ENCODE data around the gene HSD17B4. TPM values are rescaled to one million over a fixed set of nuclear protein-coding genes. Genes with fewer than 3 reads are reported as not detected.
A peak's percentile ranks its signal among the peaks of the same experiment; 100 is the strongest.

HSD17B4 gene
- total and polyA plus RNA-seq, 2 of the 13 experiments (the other 11 are each of a cell fraction or from before 2014, with no cell fraction given), result 178 to 399 TPM

DNA sequence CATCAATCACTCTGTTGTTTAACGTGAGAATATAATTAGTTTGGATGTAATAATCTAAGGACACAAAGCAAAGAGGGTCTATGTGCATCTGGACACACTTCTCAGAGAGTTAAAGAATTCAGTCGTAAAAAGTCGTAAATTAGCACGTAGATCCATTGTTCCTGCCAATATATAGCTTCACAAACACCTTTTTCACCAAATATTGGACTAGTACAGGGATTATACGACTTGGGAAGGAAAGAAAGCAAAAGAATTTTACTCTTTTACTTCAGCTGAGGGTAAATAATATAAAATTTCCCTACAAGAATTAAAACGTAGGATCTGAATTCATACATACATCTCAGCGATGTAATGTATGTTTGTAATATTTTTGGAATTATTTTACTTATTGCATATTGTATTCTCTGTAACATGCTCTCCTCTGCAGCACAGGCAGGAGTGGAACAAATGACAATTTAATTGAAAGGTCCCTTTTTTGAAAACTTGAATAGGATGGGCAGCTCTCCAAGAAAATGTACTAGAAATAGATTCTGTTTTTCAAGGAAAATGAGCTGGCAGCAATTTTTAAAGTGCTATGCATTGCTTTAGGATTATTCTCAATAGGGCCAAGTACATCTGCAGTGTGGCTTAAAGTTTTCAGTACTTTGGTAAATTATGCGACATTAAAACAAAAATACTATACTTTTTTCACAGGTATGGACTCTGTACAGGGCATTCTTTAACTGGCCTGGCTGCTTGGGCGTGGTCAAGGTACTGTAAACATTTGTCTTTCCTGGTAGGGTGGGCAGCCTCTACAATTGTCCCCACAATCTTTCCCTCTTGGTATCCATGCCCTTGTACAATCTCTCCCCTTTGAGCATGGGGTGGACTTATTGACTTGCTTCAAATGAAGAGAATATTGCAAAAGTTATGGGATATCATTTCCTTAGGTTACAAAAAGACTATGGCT, 39.7 kb upstream of the HSD17B4 start:
- FAIRE-seq, result no peak
- no peak for DNase-seq (ENCODE audit: low spot score)
- intact Hi-C loops (cut with micrococcal nuclease; ENCODE audit: unreplicated experiment) (loop anchor here (1.0 to 5.0 kb wide), 6 partner anchors 95 to 424 kb away; partner anchors contain the start of genes DMXL1 and DTWD2), in situ Hi-C loops (cut with HindIII; ENCODE audit: extremely low pct_ligation_motif_present, low pct_unique_long_range_greater_than_20kb) (loop anchor here (10.0 kb wide), 2 partner anchors 388 to 428 kb away; partner anchors contain the start of gene DTWD2)
- BruUV-seq (replicated peaks), result no TSS peak
- Histone ChIP-seq H3K4me2 (ENCODE audit: low read depth, low read length) (peak overlapping the region; percentile 91), H4K20me1 (ENCODE audit: insufficient read depth, low read length) (no peaks in the 10 kb centered on the region), H3K27me3 (ENCODE audit: control insufficient read depth in 1 of 2, insufficient read depth in 2 of 2, low read length in 2 of 2) (0 out of 5 replicates have a peak, but pooled peaks cover 0 to 1% of the 10 kb centered on the region in 2 experiments), H3K4me1 (ENCODE audit: insufficient read depth, low read length) (peaks cover 15% of the 10 kb centered on the region), H2AFZ (ENCODE audit: low read length) (peak overlapping the region; percentile 85), H3K27ac (ENCODE audit: extremely low read length, insufficient read depth, low read length) (no peak overlapping the region), H3K79me2 (ENCODE audit: insufficient read depth, low read length) (no peaks in the 10 kb centered on the region), H3K9ac (ENCODE audit: insufficient read depth, low read depth, low read length) (no peak overlapping the region), H3K4me3 (replicated peaks in 1 of 3; ENCODE audit: insufficient read depth in 1 of 3, low read depth in 2 of 3, low read length in 3 of 3) (peak overlapping the region in 2 of 3 experiments; percentile 53 to 61; a peak in 2 of 6 replicates), H3K36me3 (replicated peaks in 1 of 2; ENCODE audit: control insufficient read depth in 1 of 2, insufficient read depth in 2 of 2, low read length in 2 of 2) (no peaks in the 10 kb centered on the region), H3K9me3 (ENCODE audit: low read length) (no peaks in the 10 kb centered on the region)
- TF ChIP-seq ZNF605 (CRISPR knock-in tag; IDR thresholded peaks at IDR 0.05) (no peak), ZNF367 (CRISPR knock-in tag; IDR thresholded peaks at IDR 0.05; ENCODE audit: borderline replicate concordance) (no peak), ZIK1 (CRISPR knock-in tag; IDR thresholded peaks at IDR 0.05; ENCODE audit: borderline replicate concordance, low read depth) (no peak), ZBTB3 (CRISPR knock-in tag; IDR thresholded peaks at IDR 0.05; ENCODE audit: borderline replicate concordance, low read depth) (no peak), ZFP41 (CRISPR knock-in tag; IDR thresholded peaks at IDR 0.05; ENCODE audit: borderline replicate concordance) (no peak), ZNF326 (CRISPR knock-in tag; IDR thresholded peaks at IDR 0.05; ENCODE audit: borderline replicate concordance) (no peak), KLF12 (CRISPR knock-in tag; IDR thresholded peaks at IDR 0.05; ENCODE audit: borderline replicate concordance) (no peak), TRIM24 (CRISPR knock-in tag; IDR thresholded peaks at IDR 0.05) (no peak), HNRNPUL1 (IDR thresholded peaks at IDR 0.05; ENCODE audit: low read depth, low read length) (no peak), ZNF296 (CRISPR knock-in tag; conservative IDR thresholded peaks at IDR 0.05) (no peak), ZSCAN31 (CRISPR knock-in tag; IDR thresholded peaks at IDR 0.05; ENCODE audit: low read depth) (no peak), TAF1 (CRISPR knock-in tag; IDR thresholded peaks at IDR 0.05) (no peak), ZSCAN30 (CRISPR knock-in tag; IDR thresholded peaks at IDR 0.05) (no peak), TBX3 (IDR thresholded peaks at IDR 0.05; ENCODE audit: borderline replicate concordance) (no peak)
- TF ChIP-seq, protein P1, sequence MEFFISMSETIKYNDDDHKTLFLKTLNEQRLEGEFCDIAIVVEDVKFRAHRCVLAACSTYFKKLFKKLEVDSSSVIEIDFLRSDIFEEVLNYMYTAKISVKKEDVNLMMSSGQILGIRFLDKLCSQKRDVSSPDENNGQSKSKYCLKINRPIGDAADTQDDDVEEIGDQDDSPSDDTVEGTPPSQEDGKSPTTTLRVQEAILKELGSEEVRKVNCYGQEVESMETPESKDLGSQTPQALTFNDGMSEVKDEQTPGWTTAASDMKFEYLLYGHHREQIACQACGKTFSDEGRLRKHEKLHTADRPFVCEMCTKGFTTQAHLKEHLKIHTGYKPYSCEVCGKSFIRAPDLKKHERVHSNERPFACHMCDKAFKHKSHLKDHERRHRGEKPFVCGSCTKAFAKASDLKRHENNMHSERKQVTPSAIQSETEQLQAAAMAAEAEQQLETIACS (CRISPR knock-in tag; IDR thresholded peaks at IDR 0.05), result no peak
- TF ChIP-seq, protein P2, sequence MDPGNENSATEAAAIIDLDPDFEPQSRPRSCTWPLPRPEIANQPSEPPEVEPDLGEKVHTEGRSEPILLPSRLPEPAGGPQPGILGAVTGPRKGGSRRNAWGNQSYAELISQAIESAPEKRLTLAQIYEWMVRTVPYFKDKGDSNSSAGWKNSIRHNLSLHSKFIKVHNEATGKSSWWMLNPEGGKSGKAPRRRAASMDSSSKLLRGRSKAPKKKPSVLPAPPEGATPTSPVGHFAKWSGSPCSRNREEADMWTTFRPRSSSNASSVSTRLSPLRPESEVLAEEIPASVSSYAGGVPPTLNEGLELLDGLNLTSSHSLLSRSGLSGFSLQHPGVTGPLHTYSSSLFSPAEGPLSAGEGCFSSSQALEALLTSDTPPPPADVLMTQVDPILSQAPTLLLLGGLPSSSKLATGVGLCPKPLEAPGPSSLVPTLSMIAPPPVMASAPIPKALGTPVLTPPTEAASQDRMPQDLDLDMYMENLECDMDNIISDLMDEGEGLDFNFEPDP (CRISPR knock-in tag; conservative IDR thresholded peaks at IDR 0.05), result no peak
- TF ChIP-seq, protein P3, sequence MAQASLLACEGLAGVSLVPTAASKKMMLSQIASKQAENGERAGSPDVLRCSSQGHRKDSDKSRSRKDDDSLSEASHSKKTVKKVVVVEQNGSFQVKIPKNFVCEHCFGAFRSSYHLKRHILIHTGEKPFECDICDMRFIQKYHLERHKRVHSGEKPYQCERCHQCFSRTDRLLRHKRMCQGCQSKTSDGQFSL (CRISPR knock-in tag; IDR thresholded peaks at IDR 0.05), result no peak
- ATAC-seq, result peak; percentile 24; the same call in 2 of the 3 replicates
- ChIA-PET CTCF (ENCODE audit: low intra/inter-chr PET ratio, low total read pairs) (interaction anchor here (1.3 to 3.7 kb wide), 3 partner anchors 145 to 425 kb away, joined by 3 to 44 read pairs (median 14); partner anchors contain the start of gene DTWD2), POLR2A (interaction anchor here (0.8 kb wide), 1 partner anchor 113 kb away, joined by 3 read pairs; no protein-coding TSS in a partner anchor)
- 25% methylated on average over 9 of the region's 9 CpGs for WGBS (ENCODE audit: low lambda C conversion rate)
